HepG2 (cell line): ENCODE data around the gene MFSD6. TPM values are rescaled to one million over a fixed set of nuclear protein-coding genes. Genes with fewer than 3 reads are reported as not detected.
"Not testable (repeated sequence)": the region's sequence is repeated elsewhere in the genome, so short reads cannot be mapped to it uniquely, and the experiment has no call there.

Experiments used
- ATAC-seq: fragments of 200-7000 bp; cut with Tn5 transposase; 3 replicates; pipeline ENCODE4 v1.9.1; 2020; ENCODE audit warnings: mild to moderate bottlenecking, moderate library complexity
- BruUV-seq: library from RNA; stranded (reverse); fragments of 400-500 nt; replicated peaks from 2 replicates; lab custom pipeline; 2021; lab: Mats Ljungman, UMichigan
- CTCF ChIA-PET: fragments of 300-600 bp; formaldehyde crosslinking; extraction: SDS; loops from one replicate; lab custom pipeline; 2021; ENCODE audit warnings: low total read pairs, inconsistent platforms, low intra/inter-chr PET ratio; lab: Yijun Ruan, JAX
- POLR2A ChIA-PET: fragments of 350-600 bp; sonication (Branson Sonifier 250); formaldehyde crosslinking; loops from one replicate; lab custom pipeline; 2020; ENCODE audit warnings: antibody characterized with exemption, inconsistent platforms; lab: Yijun Ruan, JAX
- DNase-seq: peaks from one replicate; pipeline ENCODE4 v3.0.0-alpha.2; 2015; ENCODE audit warnings: low spot score
- FAIRE-seq: peaks from 3 replicates; lab custom pipeline; 2011; peaks lifted over from hg19 to GRCh38; lab: Jason Lieb, UNC
- H2AFZ ChIP-seq: one replicate; pipeline ENCODE4 v1.6.1; 2011; ENCODE audit warnings: low read length, inconsistent platforms
- H3K27ac ChIP-seq: fragments of 300-600 bp; 3 replicates; pipeline ENCODE4 v1.8.0; 2011; ENCODE audit warnings: mixed run types, mild to moderate bottlenecking, mixed read lengths, low read length, inconsistent platforms; ENCODE audit not compliant: insufficient read depth; ENCODE audit errors: extremely low read length
- H3K27me3 ChIP-seq, 2 experiments: fragments of 200-600 bp in 1 of 2; 2 replicates in 1 of 2; 3 replicates in 1 of 2; pipeline versions ENCODE4 v1.6.0 to v1.8.0; 2011; ENCODE audit warnings: low read length in 2 of 2, mild to moderate bottlenecking in 2 of 2, moderate library complexity in 2 of 2, inconsistent platforms in 1 of 2; ENCODE audit not compliant: insufficient read depth in 2 of 2, control insufficient read depth in 1 of 2
- H3K36me3 ChIP-seq, 2 experiments: fragments of 200-600 bp in 1 of 2; replicated peaks in 1 of 2; 2 replicates in 1 of 2; 3 replicates in 1 of 2; pipeline versions ENCODE4 v1.5.1 to v1.8.0; 2011; ENCODE audit warnings: low read length in 2 of 2, inconsistent platforms in 1 of 2; ENCODE audit not compliant: insufficient read depth in 2 of 2, control insufficient read depth in 1 of 2
- H3K4me1 ChIP-seq: 2 replicates; pipeline ENCODE4 v1.5.1; 2012; ENCODE audit warnings: low read length, inconsistent platforms; ENCODE audit not compliant: insufficient read depth
- H3K4me2 ChIP-seq: 2 replicates; pipeline ENCODE4 v1.6.0; 2011; ENCODE audit warnings: low read depth, low read length, inconsistent platforms
- H3K4me3 ChIP-seq, 3 experiments: fragments of 200-600 bp in 1 of 3; sonication (generic), shearing (Covaris generic) in 1 of 3; replicated peaks in 1 of 3; 2 replicates each; pipeline ENCODE4 v1.5.1; 2011 to 2016; ENCODE audit warnings: low read length in 3 of 3, inconsistent platforms in 2 of 3, low read depth in 2 of 3, mild to moderate bottlenecking in 2 of 3, control low read depth in 1 of 3, mixed read lengths in 1 of 3; ENCODE audit not compliant: insufficient read depth in 1 of 3
- H3K79me2 ChIP-seq: one replicate; pipeline ENCODE4 v1.6.1; 2011; ENCODE audit warnings: low read length, inconsistent platforms; ENCODE audit not compliant: insufficient read depth
- H3K9ac ChIP-seq: 2 replicates; pipeline ENCODE4 v1.6.0; 2011; ENCODE audit warnings: mild to moderate bottlenecking, low read depth, low read length, inconsistent platforms; ENCODE audit not compliant: insufficient read depth
- H3K9me3 ChIP-seq: 2 replicates; pipeline ENCODE4 v1.5.1; 2012; ENCODE audit warnings: mild to moderate bottlenecking, low read length
- H4K20me1 ChIP-seq: 2 replicates; pipeline ENCODE4 v1.6.0; 2011; ENCODE audit warnings: inconsistent platforms, mild to moderate bottlenecking, low read length, moderate library complexity; ENCODE audit not compliant: insufficient read depth
- AGO2 ChIP-seq: fragments of 200-400 bp; formaldehyde crosslinking; optimal IDR thresholded peaks from 2 replicates; pipeline ENCODE3; 2017; ENCODE audit warnings: mild to moderate bottlenecking, low read depth, low read length, moderate library complexity
- ATF3 ChIP-seq: sonication (generic); formaldehyde crosslinking; IDR thresholded peaks from 2 replicates; pipeline ENCODE4 v1.4.0; 2020; ENCODE audit warnings: missing genetic modification reagents
- CENPBD1 ChIP-seq: sonication (generic); formaldehyde crosslinking; IDR thresholded peaks from 2 replicates; pipeline ENCODE4 v1.8.0; 2022; ENCODE audit warnings: missing genetic modification reagents, low read depth, mild to moderate bottlenecking, borderline replicate concordance
- ELF3 ChIP-seq: IDR thresholded peaks from 2 replicates; pipeline ENCODE4 v1.6.1; 2016; ENCODE audit warnings: missing genetic modification reagents, missing compliant biosample characterization
- SMAD9 ChIP-seq: sonication (generic); formaldehyde crosslinking; IDR thresholded peaks from 2 replicates; pipeline ENCODE4 v1.5.1; 2020; ENCODE audit warnings: mild to moderate bottlenecking, missing genetic modification reagents
- ZBTB39 ChIP-seq: sonication (generic); formaldehyde crosslinking; IDR thresholded peaks from 2 replicates; pipeline ENCODE4 v1.5.0; 2020; ENCODE audit warnings: missing genetic modification reagents
- ZNF235 ChIP-seq: sonication (generic); formaldehyde crosslinking; IDR thresholded peaks from 2 replicates; pipeline ENCODE4 v1.8.1; 2023; ENCODE audit warnings: mild to moderate bottlenecking, missing genetic modification reagents, borderline replicate concordance
- ZNF264 ChIP-seq: sonication (generic); formaldehyde crosslinking; IDR thresholded peaks from 2 replicates; pipeline ENCODE4 v1.4.0; 2020; ENCODE audit warnings: missing genetic modification reagents
- ZNF709 ChIP-seq: sonication (generic); formaldehyde crosslinking; IDR thresholded peaks from 2 replicates; pipeline ENCODE4 v1.5.0; 2020; ENCODE audit warnings: mild to moderate bottlenecking, missing genetic modification reagents
- ZNF770 ChIP-seq: sonication (generic); formaldehyde crosslinking; IDR thresholded peaks from 2 replicates; pipeline ENCODE4 v1.5.0; 2020; ENCODE audit warnings: mild to moderate bottlenecking, missing genetic modification reagents
- ZNF839 ChIP-seq: sonication (generic); formaldehyde crosslinking; IDR thresholded peaks from 2 replicates; pipeline ENCODE4 v1.4.0; 2020; ENCODE audit warnings: missing genetic modification reagents, mild to moderate bottlenecking, borderline replicate concordance
- WGBS: methylation state at CpG from one replicate; pipeline ENCODE4 v1.1.6; 2017; ENCODE audit warnings: low lambda C conversion rate; 5-methylcytosine and 5-hydroxymethylcytosine counted together
- in situ Hi-C: cut with HindIII; loops from 2 replicates; pipeline ENCODE4 v1.10.0; 2017; ENCODE audit warnings: low pct_unique_long_range_greater_than_20kb; ENCODE audit not compliant: extremely low pct_ligation_motif_present
- intact Hi-C: fragments of 100-400 bp; cut with micrococcal nuclease; formaldehyde crosslinking; loops from one replicate; pipeline ENCODE4 v1.10.0; 2022; ENCODE audit not compliant: unreplicated experiment
- polyA plus RNA-seq, 8 experiments: library from polyadenylated mRNA; depleted of rRNA in 3 of 8; stranded (reverse) in 7 of 8; unstranded in 1 of 8; fragments of >200 nt; fragmentation: Illumina TruSeq in 4 of 8; extraction: Trizol in 4 of 8; gene quantifications; 2 replicates each; pipeline versions ENCODE4 v1.2.1 to v1.2.3, GENCODE V29; 2011 to 2016; ENCODE audit warnings: low read depth in 4 of 8, missing spikeins in 1 of 8, mixed read lengths in 1 of 8; ENCODE audit not compliant: insufficient read depth in 1 of 8
- total RNA-seq, 5 experiments: library from RNA; depleted of rRNA; stranded (reverse); fragments of >200 nt; fragmentation: Illumina TruSeq; extraction: Trizol; gene quantifications; 2 replicates each; pipeline ENCODE4 v1.2.3, GENCODE V29; 2016; ENCODE audit warnings: low read depth in 1 of 5

MFSD6 gene
- total and polyA plus RNA-seq, 2 of the 13 experiments (the other 11 are each of a cell fraction or from before 2014, with no cell fraction given) = 0.92 to 1.4 TPM

GRCh38 chr2:190468354-190468753 lies 60.2 kb downstream of the MFSD6 start:
- H3K79me2 ChIP-seq, intact Hi-C loops, BruUV-seq, in situ Hi-C loops, POLR2A ChIA-PET, H3K9me3 ChIP-seq, H4K20me1 ChIP-seq, H3K36me3 ChIP-seq, CTCF ChIA-PET, H3K27ac ChIP-seq, H3K4me3 ChIP-seq, H2AFZ ChIP-seq, H3K27me3 ChIP-seq, FAIRE-seq, H3K9ac ChIP-seq, DNase-seq, H3K4me2 ChIP-seq, ATAC-seq: not testable (repeated sequence)
- H3K4me1 ChIP-seq = peaks cover 26% of the 10 kb centered on the region
- TF ChIP-seq ZNF770 = peak; percentile 22; the same call in 1 of the 2 replicates
- WGBS = 82% methylated on average over 1 of the region's 1 CpG

- no TSS peak for BruUV-seq
- H3K4me2 ChIP-seq = no peak overlapping the region
- 61% methylated on average over 4 of the region's 4 CpGs for WGBS
- ChIA-PET CTCF (no interaction called here), POLR2A (no interaction called here)
- DNase-seq (peak; percentile 40), FAIRE-seq (no peak), ATAC-seq (no peak)
- no peak overlapping the region for H3K4me3 ChIP-seq
- H2AFZ ChIP-seq = no peak overlapping the region
- H3K9ac ChIP-seq = no peak overlapping the region
- no peaks in the 10 kb centered on the region for H4K20me1 ChIP-seq
- H3K79me2 ChIP-seq = no peaks in the 10 kb centered on the region
- H3K36me3 ChIP-seq = no peaks in the 10 kb centered on the region
- intact Hi-C loops (no loop called here), in situ Hi-C loops (no loop called here)
- H3K27me3 ChIP-seq = no peaks in the 10 kb centered on the region
- H3K4me1 ChIP-seq = peaks cover 26% of the 10 kb centered on the region
- H3K27ac ChIP-seq = no peak overlapping the region
- H3K9me3 ChIP-seq = no peaks in the 10 kb centered on the region
- TF ChIP-seq ZNF235 (CRISPR knock-in tag) = no peak
- no peak for TF ChIP-seq ZNF264 (CRISPR knock-in tag)
- no peak for TF ChIP-seq ZNF839
- no peak for TF ChIP-seq SMAD9 (CRISPR knock-in tag)
- no peak for TF ChIP-seq ELF3 (CRISPR knock-in tag)
- TF ChIP-seq AGO2 = no peak
- no peak for TF ChIP-seq CENPBD1 (CRISPR knock-in tag)
- TF ChIP-seq ATF3 (CRISPR knock-in tag) = no peak
- no peak for TF ChIP-seq ZNF709
- no peak for TF ChIP-seq ZBTB39 (CRISPR knock-in tag)
Measured at GRCh38 chr2:190468814-190469569, 60.8 kb downstream of the MFSD6 start.
